Superior temporal gyrus (tissue), 1 donor: ENCODE data around the gene SMOC1.

Experiments used
- DNase-seq: peaks from one replicate; pipeline ENCODE4 v3.0.0-alpha.2; 2016; ENCODE audit errors: extremely low spot score

The SMOC1 gene

GRCh38 chr14:69861025-69861569, 18.1 kb upstream of the SMOC1 start:
- no peak for DNase-seq

GRCh38 chr14:69863083-69863482, 16.1 kb upstream of the SMOC1 start:
- DNase-seq, result no peak

- no peak for DNase-seq
Measured at GRCh38 chr14:69865701-69866365, 13.4 kb upstream of the SMOC1 start.

DNA sequence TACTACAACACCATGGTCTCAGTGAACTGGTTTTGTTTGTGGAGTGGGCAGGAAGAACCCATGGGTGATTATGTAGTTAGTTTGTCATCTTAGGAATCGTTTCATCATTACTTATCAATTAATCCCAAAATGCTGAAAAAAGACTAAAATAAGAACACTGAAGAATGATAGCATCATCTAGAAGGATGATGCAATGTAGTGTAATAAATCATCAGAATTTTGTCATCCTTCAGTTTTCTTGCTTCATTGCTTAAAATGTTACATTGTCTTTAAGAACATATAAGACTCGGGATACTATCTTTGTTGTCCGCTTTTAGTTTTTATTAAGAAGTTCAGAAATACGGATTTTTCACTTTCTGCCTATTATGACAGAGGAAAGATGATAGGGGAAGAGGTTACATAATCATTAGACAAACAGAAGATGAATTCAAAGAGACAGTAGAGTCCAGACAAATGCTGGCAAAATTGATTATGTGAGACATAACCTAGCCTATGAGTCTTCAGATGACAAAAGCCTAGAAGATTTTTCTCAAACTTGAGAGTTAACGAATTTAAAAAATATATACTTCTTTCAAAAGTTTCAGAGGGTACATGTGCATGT, 10.8 kb upstream of the SMOC1 start:
- no peak for DNase-seq

- no peak for DNase-seq
Measured at GRCh38 chr14:69870613-69871012, 8.6 kb upstream of the SMOC1 start.

- DNase-seq, result no peak
Measured at GRCh38 chr14:69873877-69874780, 5.1 kb upstream of the SMOC1 start.

GRCh38 chr14:69876221-69876847, 2.9 kb upstream of the SMOC1 start:
- no peak for DNase-seq

DNA sequence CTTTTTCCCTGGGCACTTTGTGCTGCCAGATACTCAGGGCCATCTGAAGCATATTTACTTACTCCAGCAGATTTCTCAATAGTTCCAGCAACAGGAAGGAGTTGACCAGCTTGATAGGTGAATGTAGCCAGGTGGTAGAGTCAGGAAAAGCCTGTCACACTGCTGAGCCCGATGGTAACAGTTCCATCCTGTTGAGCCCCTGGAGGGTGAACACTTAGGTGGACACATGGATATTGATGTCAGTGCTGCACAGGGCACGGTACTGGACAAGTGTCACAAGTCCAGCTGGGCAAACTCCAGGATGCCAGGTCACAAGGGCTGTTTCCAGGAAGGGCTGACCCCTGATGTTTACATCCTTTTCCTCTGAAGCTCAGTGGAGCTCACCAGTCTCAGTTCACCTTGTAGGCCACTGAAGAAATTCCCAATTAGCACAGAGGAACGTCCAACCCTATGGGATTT, 2.3 kb upstream of the SMOC1 start:
- DNase-seq, result no peak

GRCh38 chr14:69877492-69877891, 1.7 kb upstream of the SMOC1 start:
- DNase-seq, result peak; percentile 87

DNA sequence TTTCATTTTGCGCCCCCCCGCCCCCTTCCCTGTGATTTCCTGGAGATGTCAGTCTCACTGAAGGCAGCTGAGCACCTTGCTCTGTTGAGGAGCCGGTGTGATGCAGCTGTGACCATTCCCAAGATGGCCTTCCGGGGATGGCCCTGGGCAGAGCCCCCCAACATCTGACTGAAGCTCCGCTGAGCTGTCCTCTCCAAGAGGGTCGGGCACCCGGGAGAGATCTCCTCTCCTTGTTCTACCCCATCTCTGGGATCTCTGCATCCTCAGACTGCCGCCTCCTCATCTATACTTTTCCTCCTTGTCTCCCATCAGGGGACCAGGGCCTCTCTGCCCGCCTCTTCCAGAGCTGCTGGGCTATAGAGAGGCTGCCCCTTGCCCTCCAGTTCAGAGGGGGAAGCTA, 965 bp upstream of the SMOC1 start:
- no peak for DNase-seq

DNA sequence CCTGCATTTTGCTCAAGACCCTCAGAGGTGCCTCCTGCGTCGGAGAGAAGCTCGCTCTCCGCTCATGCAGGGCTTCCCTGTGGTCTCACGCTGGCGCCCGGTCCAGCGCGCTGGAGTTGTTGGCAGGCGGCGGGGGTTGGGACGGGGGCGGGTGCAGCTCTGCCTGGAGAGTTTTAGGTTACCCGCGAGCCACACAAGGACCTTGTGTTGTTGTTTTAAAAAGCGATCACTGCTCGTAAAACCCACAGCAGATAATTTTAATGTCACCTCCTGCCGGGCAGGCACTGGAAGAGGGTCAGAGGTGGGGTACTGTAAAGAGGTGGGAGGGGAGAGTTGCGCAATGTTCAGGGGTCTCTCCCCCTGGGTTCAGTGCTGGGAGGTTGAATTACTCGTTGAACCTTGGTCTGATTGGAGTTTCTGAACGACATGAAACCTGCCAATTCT, 850 bp downstream of the SMOC1 start:
- DNase-seq, result no peak

GRCh38 chr14:69880893-69881292, 1.7 kb downstream of the SMOC1 start:
- no peak for DNase-seq

GRCh38 chr14:69882116-69882864, 3.1 kb downstream of the SMOC1 start:
- DNase-seq, result no peak

DNA sequence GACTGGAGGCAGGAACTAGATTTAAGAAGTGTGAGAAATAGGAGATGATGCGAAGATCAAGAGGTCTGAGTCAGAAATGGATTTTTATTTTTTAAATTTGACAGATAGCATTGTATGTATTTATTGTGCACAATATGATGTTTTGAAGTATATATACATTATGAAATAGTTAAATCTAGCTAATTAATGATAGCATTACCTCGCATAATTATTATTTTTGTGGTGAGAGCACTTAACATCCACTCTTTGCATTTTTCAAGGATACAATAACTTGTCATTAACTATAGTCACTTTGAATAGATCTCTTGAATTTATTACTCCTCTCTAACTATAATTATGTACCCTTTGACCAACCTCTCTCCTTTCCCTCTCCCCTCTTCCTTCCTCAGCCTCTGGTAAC, 3.7 kb downstream of the SMOC1 start:
- no peak for DNase-seq

DNA sequence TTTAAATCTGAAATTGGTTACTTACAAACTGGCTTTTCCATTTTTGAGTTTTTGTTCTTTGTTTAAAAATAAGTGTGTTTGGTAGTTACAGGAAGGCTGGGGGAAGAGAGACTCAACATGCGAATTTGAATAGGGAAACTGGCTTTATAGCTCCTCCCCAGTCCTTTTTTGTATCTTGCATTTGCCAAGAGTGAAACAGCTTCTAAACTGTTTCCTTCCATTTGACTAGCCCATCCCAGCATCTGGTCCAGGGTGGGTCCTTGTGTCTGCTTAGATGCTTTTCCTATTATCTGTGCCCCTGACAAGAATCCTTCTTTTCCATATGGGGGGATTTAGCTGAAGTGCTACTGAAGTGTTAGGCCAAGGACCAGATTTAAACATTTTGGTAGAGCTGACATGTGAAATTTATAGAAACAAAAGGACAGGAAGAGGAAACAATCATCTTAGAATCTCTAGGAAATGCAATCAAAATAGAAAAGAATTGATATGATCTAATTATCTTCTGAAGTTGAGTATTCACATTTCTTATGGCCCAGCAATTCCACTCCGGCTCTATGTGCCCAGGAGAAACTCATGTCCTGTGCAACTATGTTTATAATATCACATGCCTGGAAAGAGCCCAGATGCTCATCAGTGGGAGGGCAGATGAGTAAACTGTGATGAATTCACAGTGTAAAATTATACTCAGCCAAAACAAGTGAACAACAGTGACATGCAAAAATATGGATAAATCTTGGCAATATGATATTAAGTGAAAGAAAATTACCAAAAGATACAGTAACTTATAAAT, 7.4 kb downstream of the SMOC1 start:
- DNase-seq, result no peak

GRCh38 chr14:69887740-69888657, 8.8 kb downstream of the SMOC1 start:
- DNase-seq, result no peak

DNA sequence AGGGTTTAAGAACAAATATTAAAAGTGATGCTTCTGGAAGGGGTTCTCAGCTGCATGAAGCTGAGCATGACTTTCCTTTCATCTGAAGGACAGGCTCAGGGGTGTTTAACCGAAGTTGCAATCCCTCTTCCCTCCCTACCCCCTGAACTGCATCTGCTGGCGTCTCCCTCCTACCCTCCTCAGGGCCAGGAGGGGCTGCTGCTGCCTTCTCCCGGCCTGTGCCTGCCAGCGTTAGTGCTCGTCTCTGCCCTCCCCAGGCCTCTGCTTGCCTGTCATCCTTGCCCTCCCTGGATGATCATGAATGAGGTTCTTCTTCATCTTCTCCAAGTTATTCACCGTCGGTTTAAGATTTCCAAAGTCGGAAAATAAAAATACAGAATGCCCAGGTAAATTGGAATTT, 12.2 kb downstream of the SMOC1 start:
- no peak for DNase-seq

- no peak for DNase-seq
Measured at GRCh38 chr14:69895109-69895508, 15.9 kb downstream of the SMOC1 start.

- no peak for DNase-seq
Measured at GRCh38 chr14:69896080-69896479, 16.9 kb downstream of the SMOC1 start.
